ENCODE results near the gene ZNF136. TPM values are rescaled to one million over a fixed set of nuclear protein-coding genes. Genes with fewer than 3 reads are reported as not detected.

ZNF136 gene
- total RNA-seq, 1 experiment from 2014 or later, result 4.6 TPM

DNA sequence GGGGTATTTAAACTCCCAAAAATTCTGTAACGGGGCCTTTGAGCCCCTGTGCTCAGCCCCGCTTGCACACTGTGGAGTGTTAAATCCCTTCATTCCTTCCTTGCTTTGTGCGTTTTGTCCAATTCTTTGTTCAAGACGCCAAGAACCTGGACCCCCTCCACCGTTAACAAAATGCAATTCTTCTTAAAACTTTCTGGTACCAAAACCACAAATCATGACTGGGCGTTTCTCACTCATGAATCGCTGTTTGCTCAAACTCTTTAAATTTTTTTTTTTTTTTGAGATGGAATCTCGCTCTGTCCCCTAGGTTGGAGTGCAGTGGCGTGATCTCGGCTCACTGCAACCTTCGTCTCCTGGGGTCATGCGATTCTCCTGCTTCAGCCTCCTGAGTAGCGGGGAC lies 23.6 kb upstream of the ZNF136 start:
- Histone ChIP-seq H3K27ac (ENCODE audit: low read length) (peak overlapping the region; percentile 84), H3K9me3 (ENCODE audit: control insufficient read depth, insufficient read depth, low read depth, low read length) (peaks cover 22% of the 10 kb centered on the region; the same call in 1 of the 2 replicates), H3K27me3 (ENCODE audit: control insufficient read depth, insufficient read depth, low read length) (no peaks in the 10 kb centered on the region), H3K4me1 (ENCODE audit: control insufficient read depth, insufficient read depth, low read length) (peaks cover 5% of the 10 kb centered on the region; the same call in 1 of the 2 replicates), H3K4me3 (ENCODE audit: low read depth in 2 of 2, low read length in 2 of 2) (peak overlapping the region; percentile 75 to 79), H3K36me3 (ENCODE audit: control insufficient read depth, insufficient read depth, low read length) (peaks cover 5% of the 10 kb centered on the region)
- POLR2A ChIA-PET, result no interaction called here
- DNase-seq (ENCODE audit: low read depth, low spot score) (no peak), ATAC-seq (no peak; the same call in 1 of the 2 replicates)
- TF ChIP-seq TCF7L2 (IDR thresholded peaks at IDR 0.05; ENCODE audit: low read depth, low read length) (no peak), POLR2AphosphoS5 (IDR thresholded peaks at IDR 0.05; ENCODE audit: low read depth, low read length) (no peak), SIN3A (IDR thresholded peaks at IDR 0.05; ENCODE audit: borderline replicate concordance, insufficient read depth, low read depth, low read length) (no peak)
- TF ChIP-seq, protein P1, sequence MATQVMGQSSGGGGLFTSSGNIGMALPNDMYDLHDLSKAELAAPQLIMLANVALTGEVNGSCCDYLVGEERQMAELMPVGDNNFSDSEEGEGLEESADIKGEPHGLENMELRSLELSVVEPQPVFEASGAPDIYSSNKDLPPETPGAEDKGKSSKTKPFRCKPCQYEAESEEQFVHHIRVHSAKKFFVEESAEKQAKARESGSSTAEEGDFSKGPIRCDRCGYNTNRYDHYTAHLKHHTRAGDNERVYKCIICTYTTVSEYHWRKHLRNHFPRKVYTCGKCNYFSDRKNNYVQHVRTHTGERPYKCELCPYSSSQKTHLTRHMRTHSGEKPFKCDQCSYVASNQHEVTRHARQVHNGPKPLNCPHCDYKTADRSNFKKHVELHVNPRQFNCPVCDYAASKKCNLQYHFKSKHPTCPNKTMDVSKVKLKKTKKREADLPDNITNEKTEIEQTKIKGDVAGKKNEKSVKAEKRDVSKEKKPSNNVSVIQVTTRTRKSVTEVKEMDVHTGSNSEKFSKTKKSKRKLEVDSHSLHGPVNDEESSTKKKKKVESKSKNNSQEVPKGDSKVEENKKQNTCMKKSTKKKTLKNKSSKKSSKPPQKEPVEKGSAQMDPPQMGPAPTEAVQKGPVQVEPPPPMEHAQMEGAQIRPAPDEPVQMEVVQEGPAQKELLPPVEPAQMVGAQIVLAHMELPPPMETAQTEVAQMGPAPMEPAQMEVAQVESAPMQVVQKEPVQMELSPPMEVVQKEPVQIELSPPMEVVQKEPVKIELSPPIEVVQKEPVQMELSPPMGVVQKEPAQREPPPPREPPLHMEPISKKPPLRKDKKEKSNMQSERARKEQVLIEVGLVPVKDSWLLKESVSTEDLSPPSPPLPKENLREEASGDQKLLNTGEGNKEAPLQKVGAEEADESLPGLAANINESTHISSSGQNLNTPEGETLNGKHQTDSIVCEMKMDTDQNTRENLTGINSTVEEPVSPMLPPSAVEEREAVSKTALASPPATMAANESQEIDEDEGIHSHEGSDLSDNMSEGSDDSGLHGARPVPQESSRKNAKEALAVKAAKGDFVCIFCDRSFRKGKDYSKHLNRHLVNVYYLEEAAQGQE (IDR thresholded peaks at IDR 0.05; ENCODE audit: insufficient read depth in 1 of 2, low read depth in 2 of 2, low read length in 1 of 2), result no peak
- TF ChIP-seq, protein P2, sequence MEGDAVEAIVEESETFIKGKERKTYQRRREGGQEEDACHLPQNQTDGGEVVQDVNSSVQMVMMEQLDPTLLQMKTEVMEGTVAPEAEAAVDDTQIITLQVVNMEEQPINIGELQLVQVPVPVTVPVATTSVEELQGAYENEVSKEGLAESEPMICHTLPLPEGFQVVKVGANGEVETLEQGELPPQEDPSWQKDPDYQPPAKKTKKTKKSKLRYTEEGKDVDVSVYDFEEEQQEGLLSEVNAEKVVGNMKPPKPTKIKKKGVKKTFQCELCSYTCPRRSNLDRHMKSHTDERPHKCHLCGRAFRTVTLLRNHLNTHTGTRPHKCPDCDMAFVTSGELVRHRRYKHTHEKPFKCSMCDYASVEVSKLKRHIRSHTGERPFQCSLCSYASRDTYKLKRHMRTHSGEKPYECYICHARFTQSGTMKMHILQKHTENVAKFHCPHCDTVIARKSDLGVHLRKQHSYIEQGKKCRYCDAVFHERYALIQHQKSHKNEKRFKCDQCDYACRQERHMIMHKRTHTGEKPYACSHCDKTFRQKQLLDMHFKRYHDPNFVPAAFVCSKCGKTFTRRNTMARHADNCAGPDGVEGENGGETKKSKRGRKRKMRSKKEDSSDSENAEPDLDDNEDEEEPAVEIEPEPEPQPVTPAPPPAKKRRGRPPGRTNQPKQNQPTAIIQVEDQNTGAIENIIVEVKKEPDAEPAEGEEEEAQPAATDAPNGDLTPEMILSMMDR (IDR thresholded peaks at IDR 0.05), result no peak
- no TSS peak for BruUV-seq (replicated peaks)
- intact Hi-C loops (cut with micrococcal nuclease; ENCODE audit: unreplicated experiment), result no loop called here
- in situ Hi-C loops (cut with HindIII; ENCODE audit: low pct_unique_long_range_greater_than_20kb, low sequenced_read_pairs), result no loop called here
- CTCF ChIA-PET, result no interaction called here

DNA sequence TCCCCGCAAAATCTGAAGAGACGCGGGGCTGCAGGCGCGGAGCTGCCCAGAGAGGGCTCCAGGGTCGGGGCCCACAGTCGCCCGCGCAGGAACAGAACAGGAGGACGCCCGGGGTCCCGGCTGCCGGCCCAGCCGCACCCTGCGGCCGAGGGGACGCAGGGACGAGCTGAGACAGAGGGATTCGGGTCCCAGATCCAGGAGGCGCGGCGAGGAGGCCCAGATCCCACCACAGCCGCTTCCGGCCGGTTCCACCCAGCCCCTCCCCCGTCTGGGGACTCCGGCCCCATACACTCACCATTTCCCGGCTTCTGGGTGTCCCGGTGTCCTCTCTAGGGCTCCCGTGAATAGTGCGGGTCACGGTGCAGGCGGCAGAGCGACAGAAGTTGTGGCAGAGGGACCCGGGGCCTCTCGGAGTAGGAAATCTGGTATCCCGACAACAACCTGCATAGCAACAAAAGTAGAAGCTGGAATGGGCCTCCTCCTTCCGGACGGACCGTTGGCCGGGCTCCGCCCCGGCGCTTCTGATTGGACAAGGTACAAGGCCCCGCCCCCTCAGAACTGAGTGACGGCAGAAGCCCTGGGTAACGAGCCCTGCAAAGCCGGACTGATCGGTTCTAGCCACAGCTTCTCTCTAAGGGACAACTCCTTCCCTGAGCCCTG lies 22.9 kb upstream of the ZNF136 start, which contains the start of gene ZNF20:
Gene ZNF20, minus strand, starts transcription at position 466 of the 660 bp plus-strand sequence. Its CDS starts 168 bp downstream, at position 298.
- in situ Hi-C loops (cut with HindIII; ENCODE audit: low pct_unique_long_range_greater_than_20kb, low sequenced_read_pairs), result no loop called here

More for the DNA sequence above, 22.9 kb upstream of the ZNF136 start, which contains the start of gene ZNF20:
- intact Hi-C loops (cut with micrococcal nuclease; ENCODE audit: unreplicated experiment), result loop anchor here (2.0 kb wide), 2 partner anchors 49 to 75 kb away; partner anchors contain the start of gene ZNF844
- BruUV-seq (replicated peaks), result no TSS peak
- Histone ChIP-seq H3K9me3 (ENCODE audit: control insufficient read depth, insufficient read depth, low read depth, low read length) (peaks cover 15% of the 10 kb centered on the region; the same call in 1 of the 2 replicates), H3K27ac (ENCODE audit: low read length) (peak within 1 kb of the TSS; percentile 84), H3K36me3 (ENCODE audit: control insufficient read depth, insufficient read depth, low read length) (peaks cover 5% of the 10 kb centered on the region), H3K4me1 (ENCODE audit: control insufficient read depth, insufficient read depth, low read length) (peaks cover 5% of the 10 kb centered on the region; the same call in 1 of the 2 replicates), H3K27me3 (ENCODE audit: control insufficient read depth, insufficient read depth, low read length) (no peaks in the 10 kb centered on the region), H3K4me3 (ENCODE audit: low read depth in 2 of 2, low read length in 2 of 2) (peak within 1 kb of the TSS; percentile 75 to 79)
- ATAC-seq (peak; percentile 98), DNase-seq (ENCODE audit: low read depth, low spot score) (no peak)
- TF ChIP-seq, protein P1 (IDR thresholded peaks at IDR 0.05; ENCODE audit: insufficient read depth in 1 of 2, low read depth in 2 of 2, low read length in 1 of 2), result no peak
- peak; percentile 76 for TF ChIP-seq POLR2AphosphoS5 (IDR thresholded peaks at IDR 0.05; ENCODE audit: low read depth, low read length)
- peak; percentile 78; the same call in 1 of the 2 replicates for TF ChIP-seq SIN3A (IDR thresholded peaks at IDR 0.05; ENCODE audit: borderline replicate concordance, insufficient read depth, low read depth, low read length)
- ChIA-PET CTCF (interaction anchor here (0.5 to 2.1 kb wide), 6 partner anchors 32 to 342 kb away, joined by 3 to 20 read pairs (median 6); partner anchors contain the start of genes ZNF433 and ZNF700), POLR2A (interaction anchor here (0.5 to 0.7 kb wide), 5 partner anchors 94 to 529 kb away, joined by 3 to 14 read pairs (median 3); a partner anchor contains a TSS)

Data from Panc1 (cell line).